ENCODE data around the gene PYHIN1.

Gene PYHIN1

DNA sequence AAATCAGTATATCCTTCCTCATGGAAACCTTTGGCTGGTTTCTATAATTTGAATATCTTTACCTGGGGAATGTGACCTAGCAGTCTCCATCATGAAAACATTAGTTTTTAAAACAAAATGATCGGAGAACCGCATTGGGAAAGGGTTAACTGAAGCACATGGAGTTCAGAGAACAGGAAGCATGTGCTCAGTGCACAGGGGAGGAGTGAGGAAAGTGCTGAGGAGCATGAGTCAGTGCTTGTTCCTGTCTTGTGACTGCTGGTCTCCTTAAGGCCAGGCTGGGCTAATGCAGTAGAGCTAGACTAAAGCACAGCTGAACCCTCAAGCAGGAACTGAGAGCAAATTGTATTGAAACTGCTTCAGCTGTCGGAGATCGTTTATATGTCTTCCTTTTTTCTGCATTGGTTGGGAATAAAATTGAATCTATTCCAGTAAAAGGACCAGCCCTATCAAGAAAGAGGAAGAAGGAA, 84.1 kb downstream of the PYHIN1 start:
- DNase-seq, result no peak

GRCh38 chr1:159023723-159024122, 92.4 kb downstream of the PYHIN1 start:
- DNase-seq, result no peak

GRCh38 chr1:159025043-159025442, 93.7 kb downstream of the PYHIN1 start:
- DNase-seq, result no peak

Measured in NCI-H1694 (cell line).